Activated naive CD4-positive, alpha-beta T cell treated with anti-CD3 and anti-CD28 coated beads, Interleukin-2, amount 50 U/mL, for 16 hours (primary cell): ENCODE measurements around the gene LRMDA.

ENCODE experiments used
- DNase-seq: peaks from one replicate; pipeline ENCODE4 v3.0.0-alpha.2; 2020

The LRMDA gene

DNA sequence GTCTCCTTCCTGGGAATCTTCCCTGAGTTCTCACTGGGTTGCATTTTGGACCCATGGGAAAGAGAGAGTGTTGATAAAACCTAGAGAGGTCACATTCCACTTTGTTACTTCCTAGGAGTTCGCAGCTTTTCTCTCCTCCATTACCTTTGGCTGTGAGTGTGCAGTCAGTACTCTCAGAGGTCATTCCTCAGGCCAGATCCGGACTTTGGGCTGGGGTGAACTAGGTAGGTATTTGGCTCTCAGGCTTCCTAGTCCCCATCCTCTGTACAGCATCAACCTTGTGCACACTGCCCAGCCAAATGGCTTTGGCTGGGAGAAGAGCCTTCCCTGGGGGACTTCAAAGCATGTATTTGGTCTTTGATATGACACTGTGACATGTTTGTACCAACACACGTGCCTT lies 508.1 kb downstream of the LRMDA start:
- no peak for DNase-seq

DNA sequence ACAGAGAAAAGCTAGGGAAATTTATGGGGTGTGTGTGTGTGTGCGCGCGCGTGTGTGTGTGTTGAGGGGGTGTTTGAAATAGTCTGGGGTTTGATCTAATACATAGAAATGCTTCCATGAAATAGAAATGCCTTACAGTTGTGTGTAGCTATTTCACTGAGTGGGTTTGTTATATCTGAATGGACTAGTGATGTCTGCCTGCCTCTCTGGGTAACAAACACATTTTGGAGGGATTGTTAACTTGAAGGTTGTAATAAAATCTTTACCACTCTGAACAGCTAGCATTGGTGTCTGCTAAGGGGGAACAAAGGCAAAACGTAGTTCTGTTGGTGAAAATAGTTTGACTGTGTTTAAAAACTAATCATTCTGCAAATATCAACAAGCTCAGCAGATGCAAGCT lies 509.3 kb downstream of the LRMDA start:
- no peak for DNase-seq

DNA sequence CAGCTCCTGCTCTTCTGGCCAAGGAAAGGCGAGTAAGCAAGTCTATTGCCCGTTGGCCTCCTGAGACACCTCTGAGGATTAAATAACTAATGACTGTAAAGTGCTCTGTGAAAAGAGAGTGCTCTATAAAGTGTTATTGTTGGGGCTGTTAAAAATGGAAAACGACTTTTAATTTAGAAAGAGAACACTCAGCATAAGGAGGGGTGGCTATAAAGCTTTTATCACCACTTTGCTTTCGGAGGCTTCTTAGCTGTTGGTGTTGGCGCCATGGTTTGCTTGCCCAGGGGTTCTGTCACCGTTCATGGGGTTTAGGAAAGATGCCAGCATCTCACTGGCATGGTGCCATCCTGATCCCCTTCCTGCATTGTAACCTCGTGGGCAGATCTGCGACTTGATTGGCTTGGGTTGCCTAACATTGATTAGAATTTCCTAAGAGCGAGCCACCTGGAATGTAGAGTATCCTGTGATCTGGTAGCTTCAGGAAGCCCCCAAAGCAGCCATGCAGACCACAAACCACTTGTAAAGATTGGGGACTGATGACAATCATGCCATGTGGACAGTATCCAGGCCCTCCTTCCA lies 509.9 kb downstream of the LRMDA start:
- DNase-seq = no peak

DNA sequence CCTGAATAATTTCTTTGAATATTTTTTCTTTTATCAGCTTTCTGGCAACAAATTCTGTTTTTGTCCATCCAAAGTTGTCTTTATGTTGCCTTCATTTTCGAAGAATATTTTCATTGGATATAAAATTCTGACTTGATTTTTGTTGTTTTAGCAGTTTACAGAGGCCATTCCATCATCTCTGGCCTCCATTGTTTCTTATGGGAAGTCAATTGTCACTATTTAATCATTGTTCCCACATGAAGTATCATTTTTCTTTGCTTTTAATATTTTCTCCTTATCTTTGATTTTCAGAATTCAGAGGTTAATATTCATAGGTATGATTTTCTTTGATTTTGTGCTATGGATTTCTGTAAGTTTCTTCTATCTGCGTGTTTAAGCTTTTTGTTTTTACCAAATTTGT lies 512.6 kb downstream of the LRMDA start:
- no peak for DNase-seq

DNA sequence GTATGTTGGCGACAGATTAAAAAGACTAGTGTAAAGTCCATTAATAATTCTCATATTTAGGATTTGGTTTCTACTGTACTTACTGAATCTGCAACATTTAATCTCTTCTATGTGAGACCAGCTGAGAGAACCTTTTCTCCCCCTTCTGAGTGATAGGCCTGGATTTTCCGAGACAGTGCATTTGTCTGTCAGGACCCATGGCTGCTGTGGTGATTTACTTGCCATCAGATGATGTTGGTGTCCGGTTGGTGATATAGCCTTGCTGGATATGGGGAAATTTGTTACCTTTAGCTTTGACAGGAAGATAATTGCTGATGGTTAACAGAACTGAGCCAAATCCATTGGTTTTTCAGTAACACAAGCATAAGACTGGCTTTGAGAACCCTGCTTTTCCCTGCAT lies 517.2 kb downstream of the LRMDA start:
- DNase-seq = no peak

DNA sequence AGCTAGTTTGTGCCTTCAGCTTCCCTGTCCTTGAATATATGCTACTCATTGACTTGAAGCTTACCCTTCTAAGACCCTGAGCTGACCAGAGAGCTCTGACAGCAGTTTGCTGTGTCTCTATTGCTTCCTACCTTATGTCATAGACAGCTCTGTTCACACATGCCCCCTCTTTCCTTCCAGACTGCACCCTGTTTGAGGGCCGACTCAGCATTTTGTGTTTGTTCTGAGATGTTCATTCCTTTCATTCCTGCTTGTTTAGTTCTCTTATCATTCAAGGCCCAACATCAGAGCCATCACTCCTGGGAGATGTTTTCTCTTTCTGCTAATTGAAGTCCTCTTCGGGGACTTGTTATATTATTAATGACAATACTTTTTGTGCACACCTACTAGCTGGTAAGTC lies 518.9 kb downstream of the LRMDA start:
- no peak for DNase-seq

DNA sequence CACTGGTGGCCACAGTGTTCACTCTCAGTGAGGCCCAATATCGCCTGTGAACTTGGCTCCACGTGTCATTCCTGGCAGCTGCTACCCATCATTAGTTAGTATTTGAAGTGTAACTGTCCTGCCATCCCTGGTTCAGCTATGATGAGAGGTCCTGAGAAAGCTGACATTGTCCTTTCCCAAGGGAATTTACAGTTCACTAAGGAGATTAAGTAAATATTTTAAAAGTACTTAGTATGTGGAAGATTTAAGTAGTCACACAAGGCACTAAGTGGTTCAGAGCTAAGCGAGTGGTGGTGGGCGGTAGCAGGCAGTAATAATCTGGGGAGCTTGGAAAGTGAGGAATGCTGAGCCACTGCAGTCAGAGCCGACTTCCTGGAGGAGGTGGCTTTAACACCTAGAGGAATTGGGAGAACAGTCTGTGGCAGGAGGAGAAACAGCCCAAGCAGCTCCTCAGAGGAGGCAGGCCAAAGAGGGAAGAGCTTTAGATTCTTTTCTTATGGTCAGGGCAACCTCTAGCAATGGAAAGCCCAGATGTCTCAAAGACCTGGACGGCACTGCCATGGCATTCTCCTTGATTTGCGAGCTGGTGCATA lies 519.7 kb downstream of the LRMDA start:
- no peak for DNase-seq

DNA sequence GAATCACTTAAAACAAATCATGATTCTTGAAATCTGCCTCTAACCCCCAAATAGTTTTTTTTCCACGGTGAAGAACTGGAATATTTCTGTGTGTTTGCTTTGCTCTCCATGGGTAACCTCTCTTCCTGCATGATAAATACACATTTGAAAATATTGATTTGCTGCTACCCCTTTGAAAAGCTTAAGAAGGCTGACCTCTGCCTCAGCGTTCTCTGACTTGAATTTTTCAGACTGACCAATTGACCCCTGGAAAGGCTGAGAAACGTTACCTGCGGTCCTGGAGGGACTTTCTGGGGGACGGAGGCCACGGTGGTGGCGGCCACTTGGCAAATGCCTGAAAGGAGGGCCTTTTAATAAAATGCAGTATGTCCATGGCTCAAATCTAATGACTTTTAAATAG lies 520.2 kb downstream of the LRMDA start:
- DNase-seq = no peak

DNA sequence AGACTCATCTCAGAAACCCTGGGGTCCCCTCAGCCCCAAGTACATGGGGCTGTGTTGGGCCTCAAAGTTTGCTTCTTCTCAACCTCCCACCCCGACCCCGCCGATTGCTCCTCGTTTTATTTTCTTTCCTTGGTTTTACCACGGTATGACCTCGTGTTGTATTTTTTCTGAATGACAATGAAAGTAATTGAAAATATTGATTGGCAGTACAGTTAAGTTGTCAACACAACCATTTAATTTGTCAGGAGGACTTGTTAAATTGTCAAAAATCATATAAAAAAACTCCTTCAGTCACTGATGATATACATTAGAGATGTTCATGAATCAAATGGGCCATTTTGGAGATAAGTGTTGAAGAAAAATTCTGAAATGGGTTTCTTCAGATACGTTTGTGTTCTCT lies 520.7 kb downstream of the LRMDA start:
- DNase-seq = no peak

DNA sequence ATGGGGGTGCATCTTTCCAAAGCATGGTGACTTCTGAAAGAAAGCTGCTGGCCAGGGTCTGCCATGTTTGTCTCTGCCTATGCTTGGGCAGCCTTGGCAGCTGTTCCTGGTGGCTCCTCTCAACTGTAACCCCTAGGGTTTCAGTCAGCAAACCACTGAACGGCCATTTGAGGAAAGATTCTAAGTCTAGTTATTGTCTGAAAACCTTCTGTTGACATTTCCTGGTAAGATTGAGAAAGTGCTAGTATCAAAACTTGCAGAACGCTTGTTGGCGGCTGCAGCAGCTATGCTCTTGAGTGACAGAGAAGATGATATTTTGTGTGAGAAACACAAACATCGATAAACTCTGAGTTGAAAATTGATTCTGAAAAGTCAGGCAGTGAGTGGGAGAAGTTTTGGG lies 523.1 kb downstream of the LRMDA start:
- DNase-seq = no peak

DNA sequence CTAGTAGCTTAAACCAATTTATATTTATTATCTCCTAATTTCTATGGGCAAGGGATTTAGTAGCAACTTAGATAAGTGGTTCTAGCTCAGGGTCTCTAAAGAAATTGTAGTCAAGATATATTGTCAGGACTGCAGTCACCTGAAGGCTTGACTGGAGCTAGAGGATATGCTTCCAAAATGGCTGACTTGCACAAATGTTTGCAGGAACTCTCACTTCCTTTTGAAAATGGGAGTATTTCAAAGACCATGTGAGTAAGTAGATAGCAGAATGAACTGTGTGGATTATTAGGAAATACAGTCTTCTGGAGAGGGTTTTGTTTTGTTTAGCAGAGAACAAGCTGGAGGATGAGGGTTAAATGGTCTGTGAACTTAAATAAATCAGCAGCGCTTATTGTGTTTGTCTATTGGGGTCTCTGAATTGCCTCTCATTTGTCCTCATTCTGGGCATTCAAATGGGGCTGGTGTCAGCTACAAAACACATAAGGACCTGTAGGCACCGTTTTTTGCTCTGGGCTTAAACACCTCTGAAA lies 524.6 kb downstream of the LRMDA start:
- no peak for DNase-seq

DNA sequence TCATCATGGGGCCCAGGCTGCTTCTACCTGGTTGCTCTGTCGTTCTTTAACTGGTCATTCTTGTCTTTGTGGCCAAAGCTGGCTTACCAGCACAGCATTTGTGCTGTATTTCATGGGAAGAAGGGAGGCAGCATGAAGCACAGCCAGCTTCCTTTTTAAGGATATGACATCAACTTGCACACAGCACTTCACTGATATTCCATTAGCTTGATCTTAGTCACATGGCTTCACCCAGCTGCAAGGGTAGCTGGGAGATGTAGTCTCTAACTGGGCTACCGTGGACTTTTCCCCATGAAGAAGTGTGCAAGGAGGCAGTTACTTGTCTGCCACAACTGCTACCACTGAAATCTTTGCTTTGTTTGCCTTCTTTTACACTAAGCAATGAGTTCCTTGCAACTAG lies 525.2 kb downstream of the LRMDA start:
- DNase-seq = no peak

DNA sequence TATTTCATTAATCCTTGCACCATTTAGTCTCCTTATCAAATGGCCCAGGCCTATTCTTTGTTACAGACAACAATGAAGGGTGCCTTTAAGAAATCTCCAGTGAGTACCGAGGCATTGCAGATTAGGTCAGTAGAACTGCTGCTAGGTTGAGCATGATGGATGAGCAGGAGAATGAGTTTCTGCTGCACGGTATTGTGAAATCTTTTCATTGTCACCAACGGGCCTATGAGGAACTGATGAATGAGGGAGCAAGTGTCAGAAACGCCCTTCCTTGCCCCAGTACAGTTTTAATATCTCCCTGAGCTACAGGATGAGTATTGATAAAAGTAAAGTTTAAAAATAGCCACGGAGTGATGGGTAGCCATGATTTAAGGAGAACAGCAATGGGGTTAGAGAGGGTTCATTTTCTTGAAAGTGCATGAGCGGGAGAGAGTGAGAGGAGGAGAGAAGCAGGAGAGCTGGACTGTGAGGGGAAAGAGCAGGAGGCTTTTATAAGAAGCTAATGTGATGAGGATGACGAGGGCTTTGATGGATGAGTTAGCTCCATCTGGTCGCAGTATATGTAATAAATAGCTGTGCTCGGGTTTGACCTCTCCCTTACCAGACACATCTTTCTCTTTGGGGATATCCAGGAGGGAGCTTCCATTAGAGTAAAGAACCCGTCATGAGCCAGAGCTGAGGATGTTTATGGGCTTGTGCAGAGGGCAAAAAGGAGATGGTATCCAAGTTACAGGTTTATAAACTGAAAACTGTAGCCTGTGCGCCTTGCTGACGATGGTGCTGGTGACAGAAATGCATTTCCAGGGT lies 526.1 kb downstream of the LRMDA start:
- no peak for DNase-seq

DNA sequence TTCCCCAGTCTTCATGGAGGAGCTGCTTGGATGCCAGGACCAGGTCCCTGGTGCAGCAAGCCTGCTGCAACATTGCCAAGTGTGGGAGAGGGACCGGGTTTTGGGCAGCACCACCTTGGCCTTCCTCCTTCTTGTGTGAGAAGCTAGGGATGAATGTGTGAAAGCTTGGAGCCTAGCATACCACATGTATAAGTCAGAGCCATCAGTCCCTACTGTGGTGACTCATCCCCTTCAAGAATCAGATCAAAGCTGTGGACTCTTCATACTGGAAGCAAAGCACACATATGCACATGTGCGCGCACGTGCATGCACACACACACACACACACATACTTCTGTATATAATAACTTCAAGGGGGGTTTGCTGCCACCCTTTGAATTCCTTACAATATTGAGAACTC lies 527.8 kb downstream of the LRMDA start:
- DNase-seq = no peak

DNA sequence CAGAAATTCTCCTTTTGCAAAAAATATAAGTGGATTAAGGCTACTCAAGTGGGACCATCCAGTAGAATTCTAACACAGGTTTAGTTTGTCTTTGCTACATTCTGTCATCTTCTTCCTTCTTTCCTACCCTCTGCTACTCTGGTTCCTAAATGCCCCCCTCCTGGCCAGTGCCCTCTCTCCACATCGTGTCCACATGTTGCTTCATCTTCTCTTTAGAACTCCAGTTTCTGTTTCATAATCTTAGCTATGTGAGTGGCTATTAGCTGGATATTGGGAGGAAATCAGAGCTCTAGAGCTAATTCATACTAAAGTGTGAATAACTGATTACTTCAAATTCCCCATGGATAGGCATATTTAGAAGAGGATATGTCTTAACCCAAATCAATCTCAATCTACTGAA lies 528.5 kb downstream of the LRMDA start:
- DNase-seq = no peak

DNA sequence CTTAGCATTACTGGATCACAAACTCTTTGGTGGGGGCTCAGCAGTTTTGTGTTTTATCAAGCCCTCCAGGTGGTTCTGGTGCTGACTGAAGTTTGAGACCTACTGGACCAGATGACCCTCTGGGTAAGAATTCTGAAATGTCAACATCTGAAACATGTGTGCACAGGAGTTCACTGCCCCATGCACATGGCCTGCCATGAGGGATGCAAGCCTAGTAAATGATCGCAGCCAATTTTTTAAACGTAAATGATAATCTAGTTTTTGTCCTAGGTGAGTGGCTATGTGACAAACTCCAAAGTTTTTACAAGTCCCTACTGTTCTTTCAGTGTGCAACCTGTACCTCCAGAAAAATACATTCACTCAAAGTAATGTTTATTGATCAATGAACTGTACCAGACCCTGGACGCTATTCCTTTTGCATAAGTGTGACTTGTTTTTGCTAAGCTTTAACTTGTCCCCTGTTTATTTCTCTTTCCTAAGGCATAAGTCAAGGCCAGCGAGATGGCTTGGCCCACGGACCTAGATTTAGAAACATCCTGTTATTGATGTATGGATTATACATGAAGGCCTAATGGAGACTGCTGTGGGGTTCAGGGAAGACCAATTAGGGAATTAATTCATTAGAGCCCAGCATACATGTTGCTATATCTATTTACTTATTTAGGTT lies 531.1 kb downstream of the LRMDA start:
- no peak for DNase-seq

DNA sequence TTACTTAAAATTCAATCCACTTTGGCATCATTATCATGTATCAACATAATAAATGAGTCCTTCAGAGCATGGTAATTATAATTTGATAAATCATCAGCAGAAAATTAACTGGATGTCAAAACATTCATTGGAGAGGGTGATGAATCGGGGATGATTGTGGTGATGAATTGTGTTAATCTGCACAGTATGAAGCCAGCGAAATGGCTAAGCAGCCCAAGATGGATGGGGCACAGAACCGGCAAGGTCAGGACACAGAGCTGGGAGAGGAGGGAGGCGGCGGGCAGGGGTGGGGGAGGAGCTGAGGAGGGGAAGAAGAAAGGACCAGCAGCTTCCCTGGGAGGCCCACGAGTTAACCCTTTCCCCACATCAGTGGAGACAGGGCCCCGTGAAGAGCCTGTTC lies 536.1 kb downstream of the LRMDA start:
- DNase-seq = no peak

DNA sequence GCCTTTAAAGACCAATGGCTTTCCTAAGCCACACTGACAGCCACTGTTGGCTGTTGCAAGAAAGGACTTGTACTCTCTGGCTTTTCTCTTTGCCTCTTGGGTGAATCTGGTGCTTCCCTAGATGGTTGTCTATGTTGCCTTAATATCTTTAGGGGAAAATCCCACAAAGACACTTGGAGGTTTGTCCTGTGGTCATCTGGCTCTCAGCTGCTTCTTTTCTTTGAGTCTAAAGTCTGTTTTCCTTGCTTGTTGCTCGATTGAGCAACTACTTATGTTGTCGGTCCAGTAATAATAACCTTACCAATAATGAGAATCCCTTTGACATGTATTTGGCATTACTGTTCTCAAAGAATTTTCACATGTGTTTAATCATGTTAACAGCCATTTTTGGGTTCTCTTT lies 537.6 kb downstream of the LRMDA start:
- DNase-seq = no peak

DNA sequence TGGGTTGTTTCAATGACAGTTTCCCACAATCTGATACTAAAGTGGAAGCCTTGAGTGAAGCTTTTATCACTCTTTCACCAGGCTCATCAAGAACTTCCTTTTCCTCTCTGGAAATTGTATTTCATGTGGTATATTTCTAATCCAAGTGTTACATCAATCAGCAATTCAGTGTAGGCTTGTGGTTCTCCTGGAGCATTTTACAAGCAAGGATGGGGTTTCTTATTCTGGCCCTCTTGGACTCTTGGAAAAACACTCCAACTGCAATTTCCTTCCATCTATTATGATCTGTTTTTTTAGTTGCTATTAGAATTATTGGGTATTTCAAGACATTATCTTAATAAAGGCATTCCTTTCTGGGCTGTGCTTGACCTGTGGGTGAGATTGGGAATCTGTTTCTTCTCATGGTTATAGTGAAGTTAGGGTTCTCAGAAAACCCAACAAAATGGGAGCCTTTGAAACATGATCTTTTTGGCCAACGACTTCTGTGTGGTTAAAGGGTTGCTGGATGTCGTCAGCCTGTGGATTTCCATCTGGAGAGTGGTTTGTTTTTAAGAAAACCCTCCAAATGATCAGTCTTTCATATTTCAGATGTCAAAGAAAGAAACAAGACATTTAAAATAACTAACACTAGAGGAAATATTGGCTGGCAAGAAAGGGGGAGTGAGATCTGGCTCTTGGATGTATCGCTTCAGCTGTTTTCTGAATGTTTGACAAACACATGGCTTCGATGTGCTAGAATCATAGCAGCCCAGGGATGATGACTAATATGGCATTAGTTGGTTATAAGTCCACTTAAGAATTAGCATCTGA lies 540.2 kb downstream of the LRMDA start:
- no peak for DNase-seq

DNA sequence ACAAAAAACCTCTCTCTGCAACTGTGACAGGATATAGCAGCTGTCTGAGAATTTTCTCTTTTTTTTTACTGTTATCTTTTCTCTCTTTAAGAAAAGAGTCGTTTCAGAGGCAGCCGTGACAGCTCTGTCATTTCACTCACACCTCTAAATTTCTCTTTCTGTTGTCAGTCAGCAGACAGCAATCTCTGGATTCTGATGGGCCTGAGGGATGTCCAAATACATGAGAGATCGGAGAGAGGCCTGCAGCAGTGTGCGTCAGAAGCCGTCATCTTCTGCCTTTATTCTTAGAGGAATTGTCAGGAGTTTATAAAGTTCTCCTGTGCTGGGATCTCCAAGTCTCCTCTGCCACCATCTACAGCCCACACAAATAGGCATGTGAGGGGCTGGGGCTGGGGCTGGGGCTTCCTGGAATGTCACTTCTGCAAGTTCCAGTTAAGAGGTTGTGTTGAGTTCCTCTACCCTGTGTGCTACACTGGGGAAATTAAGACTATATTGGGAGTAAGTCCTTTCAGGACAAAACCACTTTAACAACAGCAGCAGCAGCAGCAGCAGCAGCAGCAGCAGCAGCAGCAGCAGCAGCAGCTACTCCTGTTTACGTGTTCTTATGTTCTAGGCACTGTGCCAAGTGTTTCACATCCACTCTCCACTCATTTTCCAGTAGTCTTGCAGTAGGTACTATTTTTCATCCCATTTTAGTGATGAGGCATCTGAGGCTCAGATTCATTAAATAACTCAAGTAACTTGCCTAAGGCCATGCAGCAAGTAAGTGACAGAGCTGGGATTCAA lies 541.3 kb downstream of the LRMDA start:
- no peak for DNase-seq

DNA sequence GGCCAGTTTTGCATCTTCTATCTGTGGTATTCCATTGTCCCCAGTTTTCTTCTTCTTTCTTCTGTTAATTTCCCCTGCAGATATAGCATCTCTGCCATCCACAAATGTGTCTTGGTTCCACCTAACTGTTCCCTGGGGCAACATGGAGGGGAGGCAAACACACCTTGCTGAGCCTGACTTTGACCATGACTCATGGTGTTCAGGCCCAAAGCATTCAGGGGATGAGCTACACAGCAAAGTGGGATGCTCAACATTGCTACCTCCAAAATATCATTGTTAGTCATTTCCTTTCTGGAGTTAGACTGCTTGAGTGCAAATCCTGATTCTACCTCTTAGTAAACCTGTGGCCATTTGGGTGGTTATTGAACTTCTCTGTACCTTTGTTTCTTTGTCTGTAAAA lies 542.7 kb downstream of the LRMDA start:
- no peak for DNase-seq

DNA sequence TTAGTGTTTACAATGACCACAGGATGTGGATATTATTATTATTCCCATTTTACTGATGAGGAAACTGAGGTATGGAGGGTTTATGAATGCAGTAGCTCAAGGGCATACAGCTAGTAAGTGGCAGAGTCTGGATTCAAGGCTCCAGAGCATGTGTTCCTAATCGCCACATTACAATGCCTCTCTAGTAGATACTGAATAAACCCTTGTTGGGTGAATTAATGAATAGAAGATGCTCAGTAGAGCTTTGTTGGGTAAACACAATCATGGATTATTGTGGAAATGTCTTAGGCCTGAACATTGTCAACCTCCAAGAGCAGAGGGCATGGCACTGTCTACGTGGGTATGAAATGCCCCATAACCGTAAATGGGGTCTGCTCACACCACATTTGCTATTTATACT lies 545.3 kb downstream of the LRMDA start:
- DNase-seq = no peak
